ENCODE measurements around the gene KIAA0513. TPM values are rescaled to one million over a fixed set of nuclear protein-coding genes. Genes with fewer than 3 reads are reported as not detected.

Gene KIAA0513
- total RNA-seq, 1 experiment from 2014 or later = 7.8 TPM

DNA sequence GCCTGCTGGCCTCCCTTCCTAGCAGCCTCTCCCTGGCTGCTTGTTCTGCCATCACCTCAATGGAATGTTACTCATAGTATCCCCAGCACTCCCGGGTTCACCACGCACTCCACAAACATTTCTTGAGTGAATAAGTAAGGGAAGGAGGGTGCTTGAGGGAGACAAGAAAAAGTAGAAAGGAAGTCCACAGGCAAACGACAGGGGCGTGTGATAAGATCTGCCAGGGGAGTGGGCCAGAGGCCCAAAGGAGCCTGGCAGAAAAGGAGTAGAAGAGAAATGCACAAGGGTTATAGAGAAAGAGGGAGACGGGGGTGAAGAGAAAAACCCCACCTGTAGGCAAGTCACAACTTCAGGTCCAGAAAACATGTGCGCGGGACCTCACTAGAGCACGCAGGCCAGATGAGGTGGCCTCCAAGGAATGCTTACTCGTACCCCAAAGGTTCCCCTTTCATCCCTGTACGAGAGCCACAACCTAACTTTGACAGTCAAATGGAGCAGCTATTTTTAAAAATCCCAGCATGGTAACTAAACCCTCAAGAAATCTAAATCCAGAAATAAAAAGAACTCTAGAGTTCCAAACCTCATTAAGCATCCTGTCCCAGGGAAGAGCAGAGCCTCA, 22.9 kb upstream of the KIAA0513 start:
- DNase-seq (ENCODE audit: low spot score) (no peak), ATAC-seq (no peak)
- Mint-ChIP-seq H3K9me3 (no peaks in the 10 kb centered on the region), H3K4me1 (peaks cover 32% of the 10 kb centered on the region), H3K27me3 (ENCODE audit: low read depth) (no peaks in the 10 kb centered on the region), H3K27ac (peak overlapping the region; percentile 30; the same call in 1 of the 2 replicates), H3K4me3 (no peak overlapping the region), H3K36me3 (no peaks in the 10 kb centered on the region; the same call in 1 of the 2 replicates)
- TF ChIP-seq NFATC4 (CRISPR knock-in tag; IDR thresholded peaks at IDR 0.05) (no peak), NR3C1 (CRISPR knock-in tag; conservative IDR thresholded peaks at IDR 0.05; ENCODE audit: low read depth) (no peak), ZNF263 (CRISPR knock-in tag; IDR thresholded peaks at IDR 0.05; ENCODE audit: low read depth) (no peak)
- TF ChIP-seq, protein P1, sequence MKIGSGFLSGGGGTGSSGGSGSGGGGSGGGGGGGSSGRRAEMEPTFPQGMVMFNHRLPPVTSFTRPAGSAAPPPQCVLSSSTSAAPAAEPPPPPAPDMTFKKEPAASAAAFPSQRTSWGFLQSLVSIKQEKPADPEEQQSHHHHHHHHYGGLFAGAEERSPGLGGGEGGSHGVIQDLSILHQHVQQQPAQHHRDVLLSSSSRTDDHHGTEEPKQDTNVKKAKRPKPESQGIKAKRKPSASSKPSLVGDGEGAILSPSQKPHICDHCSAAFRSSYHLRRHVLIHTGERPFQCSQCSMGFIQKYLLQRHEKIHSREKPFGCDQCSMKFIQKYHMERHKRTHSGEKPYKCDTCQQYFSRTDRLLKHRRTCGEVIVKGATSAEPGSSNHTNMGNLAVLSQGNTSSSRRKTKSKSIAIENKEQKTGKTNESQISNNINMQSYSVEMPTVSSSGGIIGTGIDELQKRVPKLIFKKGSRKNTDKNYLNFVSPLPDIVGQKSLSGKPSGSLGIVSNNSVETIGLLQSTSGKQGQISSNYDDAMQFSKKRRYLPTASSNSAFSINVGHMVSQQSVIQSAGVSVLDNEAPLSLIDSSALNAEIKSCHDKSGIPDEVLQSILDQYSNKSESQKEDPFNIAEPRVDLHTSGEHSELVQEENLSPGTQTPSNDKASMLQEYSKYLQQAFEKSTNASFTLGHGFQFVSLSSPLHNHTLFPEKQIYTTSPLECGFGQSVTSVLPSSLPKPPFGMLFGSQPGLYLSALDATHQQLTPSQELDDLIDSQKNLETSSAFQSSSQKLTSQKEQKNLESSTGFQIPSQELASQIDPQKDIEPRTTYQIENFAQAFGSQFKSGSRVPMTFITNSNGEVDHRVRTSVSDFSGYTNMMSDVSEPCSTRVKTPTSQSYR (CRISPR knock-in tag; IDR thresholded peaks at IDR 0.05) = no peak
- TF ChIP-seq, protein P2, sequence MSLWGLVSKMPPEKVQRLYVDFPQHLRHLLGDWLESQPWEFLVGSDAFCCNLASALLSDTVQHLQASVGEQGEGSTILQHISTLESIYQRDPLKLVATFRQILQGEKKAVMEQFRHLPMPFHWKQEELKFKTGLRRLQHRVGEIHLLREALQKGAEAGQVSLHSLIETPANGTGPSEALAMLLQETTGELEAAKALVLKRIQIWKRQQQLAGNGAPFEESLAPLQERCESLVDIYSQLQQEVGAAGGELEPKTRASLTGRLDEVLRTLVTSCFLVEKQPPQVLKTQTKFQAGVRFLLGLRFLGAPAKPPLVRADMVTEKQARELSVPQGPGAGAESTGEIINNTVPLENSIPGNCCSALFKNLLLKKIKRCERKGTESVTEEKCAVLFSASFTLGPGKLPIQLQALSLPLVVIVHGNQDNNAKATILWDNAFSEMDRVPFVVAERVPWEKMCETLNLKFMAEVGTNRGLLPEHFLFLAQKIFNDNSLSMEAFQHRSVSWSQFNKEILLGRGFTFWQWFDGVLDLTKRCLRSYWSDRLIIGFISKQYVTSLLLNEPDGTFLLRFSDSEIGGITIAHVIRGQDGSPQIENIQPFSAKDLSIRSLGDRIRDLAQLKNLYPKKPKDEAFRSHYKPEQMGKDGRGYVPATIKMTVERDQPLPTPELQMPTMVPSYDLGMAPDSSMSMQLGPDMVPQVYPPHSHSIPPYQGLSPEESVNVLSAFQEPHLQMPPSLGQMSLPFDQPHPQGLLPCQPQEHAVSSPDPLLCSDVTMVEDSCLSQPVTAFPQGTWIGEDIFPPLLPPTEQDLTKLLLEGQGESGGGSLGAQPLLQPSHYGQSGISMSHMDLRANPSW (CRISPR knock-in tag; conservative IDR thresholded peaks at IDR 0.05; ENCODE audit: low read depth) = no peak
- TF ChIP-seq, protein P3, sequence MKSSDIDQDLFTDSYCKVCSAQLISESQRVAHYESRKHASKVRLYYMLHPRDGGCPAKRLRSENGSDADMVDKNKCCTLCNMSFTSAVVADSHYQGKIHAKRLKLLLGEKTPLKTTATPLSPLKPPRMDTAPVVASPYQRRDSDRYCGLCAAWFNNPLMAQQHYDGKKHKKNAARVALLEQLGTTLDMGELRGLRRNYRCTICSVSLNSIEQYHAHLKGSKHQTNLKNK (CRISPR knock-in tag; IDR thresholded peaks at IDR 0.05) = no peak
- TF ChIP-seq, protein P4, sequence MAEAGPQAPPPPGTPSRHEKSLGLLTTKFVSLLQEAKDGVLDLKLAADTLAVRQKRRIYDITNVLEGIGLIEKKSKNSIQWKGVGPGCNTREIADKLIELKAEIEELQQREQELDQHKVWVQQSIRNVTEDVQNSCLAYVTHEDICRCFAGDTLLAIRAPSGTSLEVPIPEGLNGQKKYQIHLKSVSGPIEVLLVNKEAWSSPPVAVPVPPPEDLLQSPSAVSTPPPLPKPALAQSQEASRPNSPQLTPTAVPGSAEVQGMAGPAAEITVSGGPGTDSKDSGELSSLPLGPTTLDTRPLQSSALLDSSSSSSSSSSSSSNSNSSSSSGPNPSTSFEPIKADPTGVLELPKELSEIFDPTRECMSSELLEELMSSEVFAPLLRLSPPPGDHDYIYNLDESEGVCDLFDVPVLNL (CRISPR knock-in tag; IDR thresholded peaks at IDR 0.05; ENCODE audit: borderline replicate concordance, low read depth) = no peak
- TF ChIP-seq, protein P5, sequence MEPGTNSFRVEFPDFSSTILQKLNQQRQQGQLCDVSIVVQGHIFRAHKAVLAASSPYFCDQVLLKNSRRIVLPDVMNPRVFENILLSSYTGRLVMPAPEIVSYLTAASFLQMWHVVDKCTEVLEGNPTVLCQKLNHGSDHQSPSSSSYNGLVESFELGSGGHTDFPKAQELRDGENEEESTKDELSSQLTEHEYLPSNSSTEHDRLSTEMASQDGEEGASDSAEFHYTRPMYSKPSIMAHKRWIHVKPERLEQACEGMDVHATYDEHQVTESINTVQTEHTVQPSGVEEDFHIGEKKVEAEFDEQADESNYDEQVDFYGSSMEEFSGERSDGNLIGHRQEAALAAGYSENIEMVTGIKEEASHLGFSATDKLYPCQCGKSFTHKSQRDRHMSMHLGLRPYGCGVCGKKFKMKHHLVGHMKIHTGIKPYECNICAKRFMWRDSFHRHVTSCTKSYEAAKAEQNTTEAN (CRISPR knock-in tag; IDR thresholded peaks at IDR 0.05) = no peak
- POLR2A ChIA-PET = no interaction called here
- CTCF ChIA-PET = interaction anchor here (0.8 to 2.2 kb wide), 5 partner anchors 51 to 499 kb away, joined by 3 to 7 read pairs (median 5); no protein-coding TSS in a partner anchor

DNA sequence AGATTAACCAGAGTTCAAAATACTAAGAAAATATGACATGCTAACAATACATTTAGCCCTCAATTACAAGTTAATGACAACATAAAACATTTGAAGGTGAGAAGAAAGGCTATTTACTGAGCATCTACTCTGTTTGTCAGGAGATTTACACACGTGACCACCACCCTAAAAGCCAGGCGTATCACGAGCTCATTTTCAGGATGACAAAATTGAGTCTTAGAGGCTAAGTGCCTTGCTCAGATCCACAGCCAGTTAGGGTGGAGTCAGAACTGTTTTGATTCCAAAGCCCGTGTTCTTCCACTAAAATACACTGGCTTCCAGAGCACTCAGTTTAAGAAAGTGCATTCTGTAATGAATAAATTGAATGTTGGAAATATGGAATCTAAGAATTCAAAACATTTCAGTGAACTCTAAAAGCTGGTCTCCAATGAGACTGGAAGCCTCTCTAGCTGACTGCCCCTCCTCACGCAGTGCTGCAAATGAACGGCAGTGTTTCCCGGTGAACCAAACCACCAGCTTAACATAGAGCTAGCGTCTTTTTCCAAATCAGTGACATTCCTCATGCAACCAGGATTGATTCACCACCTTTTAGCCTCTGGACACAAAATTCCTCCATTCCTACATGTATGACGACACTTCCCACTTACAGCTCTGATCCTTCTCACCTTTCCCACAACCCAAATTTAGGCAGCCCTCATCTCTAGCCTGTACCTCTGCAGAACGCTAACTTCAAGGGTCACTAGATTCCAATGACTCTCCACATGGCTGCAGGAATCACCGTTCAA, 22.1 kb upstream of the KIAA0513 start:
- no peak for DNase-seq (ENCODE audit: low spot score)
- Mint-ChIP-seq H3K27ac (peak overlapping the region; percentile 30; the same call in 1 of the 2 replicates), H3K4me3 (no peak overlapping the region), H3K4me1 (peaks cover 39% of the 10 kb centered on the region), H3K27me3 (ENCODE audit: low read depth) (no peaks in the 10 kb centered on the region), H3K9me3 (no peaks in the 10 kb centered on the region), H3K36me3 (no peaks in the 10 kb centered on the region; the same call in 1 of the 2 replicates)
- TF ChIP-seq NR1H2 (CRISPR knock-in tag; IDR thresholded peaks at IDR 0.05) = no peak
- no peak for TF ChIP-seq EMX1 (CRISPR knock-in tag; IDR thresholded peaks at IDR 0.05)
- CTCF ChIA-PET = interaction anchor here (0.8 to 2.1 kb wide), 5 partner anchors 51 to 499 kb away, joined by 3 to 7 read pairs (median 4); no protein-coding TSS in a partner anchor
- POLR2A ChIA-PET = no interaction called here
- no peak for ATAC-seq

DNA sequence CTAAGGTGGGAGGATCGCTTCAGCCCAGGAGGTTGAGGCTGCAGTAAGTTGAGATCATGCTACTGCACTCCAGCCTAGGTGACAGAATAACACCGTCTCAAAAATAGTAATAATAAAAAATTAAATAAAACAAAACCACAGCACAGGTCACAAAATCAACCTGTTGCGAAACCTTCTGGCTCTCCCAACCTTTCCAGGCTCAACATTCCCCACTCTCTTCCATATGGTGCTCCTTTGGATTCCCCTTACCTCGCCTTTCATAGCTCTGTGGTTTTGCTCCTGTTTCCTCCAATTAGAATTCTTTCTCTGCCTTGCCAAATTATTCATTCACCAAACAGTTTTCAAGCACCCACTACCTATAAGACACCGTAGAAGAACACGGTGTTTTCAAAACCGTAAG, 21.0 kb upstream of the KIAA0513 start:
- no peak for ATAC-seq
- TF ChIP-seq CREM (CRISPR knock-in tag; IDR thresholded peaks at IDR 0.05) (no peak), TP53 (CRISPR knock-in tag; IDR thresholded peaks at IDR 0.05) (no peak), ZNF416 (CRISPR knock-in tag; IDR thresholded peaks at IDR 0.05) (no peak)
- TF ChIP-seq, protein P6, sequence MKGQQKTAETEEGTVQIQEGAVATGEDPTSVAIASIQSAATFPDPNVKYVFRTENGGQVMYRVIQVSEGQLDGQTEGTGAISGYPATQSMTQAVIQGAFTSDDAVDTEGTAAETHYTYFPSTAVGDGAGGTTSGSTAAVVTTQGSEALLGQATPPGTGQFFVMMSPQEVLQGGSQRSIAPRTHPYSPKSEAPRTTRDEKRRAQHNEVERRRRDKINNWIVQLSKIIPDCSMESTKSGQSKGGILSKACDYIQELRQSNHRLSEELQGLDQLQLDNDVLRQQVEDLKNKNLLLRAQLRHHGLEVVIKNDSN (CRISPR knock-in tag; IDR thresholded peaks at IDR 0.05) = no peak
- TF ChIP-seq, protein P7, sequence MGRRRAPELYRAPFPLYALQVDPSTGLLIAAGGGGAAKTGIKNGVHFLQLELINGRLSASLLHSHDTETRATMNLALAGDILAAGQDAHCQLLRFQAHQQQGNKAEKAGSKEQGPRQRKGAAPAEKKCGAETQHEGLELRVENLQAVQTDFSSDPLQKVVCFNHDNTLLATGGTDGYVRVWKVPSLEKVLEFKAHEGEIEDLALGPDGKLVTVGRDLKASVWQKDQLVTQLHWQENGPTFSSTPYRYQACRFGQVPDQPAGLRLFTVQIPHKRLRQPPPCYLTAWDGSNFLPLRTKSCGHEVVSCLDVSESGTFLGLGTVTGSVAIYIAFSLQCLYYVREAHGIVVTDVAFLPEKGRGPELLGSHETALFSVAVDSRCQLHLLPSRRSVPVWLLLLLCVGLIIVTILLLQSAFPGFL (CRISPR knock-in tag; IDR thresholded peaks at IDR 0.05; ENCODE audit: borderline replicate concordance) = no peak
- TF ChIP-seq, protein P8, sequence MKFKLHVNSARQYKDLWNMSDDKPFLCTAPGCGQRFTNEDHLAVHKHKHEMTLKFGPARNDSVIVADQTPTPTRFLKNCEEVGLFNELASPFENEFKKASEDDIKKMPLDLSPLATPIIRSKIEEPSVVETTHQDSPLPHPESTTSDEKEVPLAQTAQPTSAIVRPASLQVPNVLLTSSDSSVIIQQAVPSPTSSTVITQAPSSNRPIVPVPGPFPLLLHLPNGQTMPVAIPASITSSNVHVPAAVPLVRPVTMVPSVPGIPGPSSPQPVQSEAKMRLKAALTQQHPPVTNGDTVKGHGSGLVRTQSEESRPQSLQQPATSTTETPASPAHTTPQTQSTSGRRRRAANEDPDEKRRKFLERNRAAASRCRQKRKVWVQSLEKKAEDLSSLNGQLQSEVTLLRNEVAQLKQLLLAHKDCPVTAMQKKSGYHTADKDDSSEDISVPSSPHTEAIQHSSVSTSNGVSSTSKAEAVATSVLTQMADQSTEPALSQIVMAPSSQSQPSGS (CRISPR knock-in tag; IDR thresholded peaks at IDR 0.05; ENCODE audit: borderline replicate concordance, low read depth) = no peak
- no peaks in the 10 kb centered on the region for H3K9me3 Mint-ChIP-seq
- no peak for DNase-seq (ENCODE audit: low spot score)
- ChIA-PET POLR2A (no interaction called here), CTCF (interaction anchor here (2.0 kb wide), 1 partner anchor 80 kb away, joined by 7 read pairs; no protein-coding TSS in a partner anchor)
- H3K27ac Mint-ChIP-seq = 0 out of 2 replicates have a peak overlapping the region, but pooled peaks have one; percentile 57
- H3K27me3 Mint-ChIP-seq (ENCODE audit: low read depth) = no peaks in the 10 kb centered on the region
- no peak overlapping the region for H3K4me3 Mint-ChIP-seq
- no peaks in the 10 kb centered on the region; the same call in 1 of the 2 replicates for H3K36me3 Mint-ChIP-seq
- peaks cover 41% of the 10 kb centered on the region for H3K4me1 Mint-ChIP-seq

Data from WTC11 (cell line).